Left lung (tissue), 10 donors: ENCODE data around the gene TRMT44. TPM values are rescaled to one million over a fixed set of nuclear protein-coding genes. Genes with fewer than 3 reads are reported as not detected.

Source experiments
- ATAC-seq: fragments of 200-7000 bp; cut with Tn5 transposase; one replicate; pipeline ENCODE4 v1.9.1; 2020; ENCODE audit warnings: moderate library complexity
- DNase-seq, 4 donors: peaks; one replicate each; pipeline ENCODE4 v3.0.0-alpha.2; 2013 to 2020
- H3K27ac ChIP-seq, 2 donors: fragments of 200-600 bp; sonication (generic) in 1 of 2; one replicate each; pipeline versions ENCODE4 v1.5.0 to v1.8.0; 2020 to 2021
- H3K27me3 ChIP-seq, 2 donors: fragments of 200-600 bp; sonication (generic) in 1 of 2; one replicate each; pipeline versions ENCODE4 v1.5.0 to v1.8.0; 2020 to 2021
- H3K36me3 ChIP-seq, 2 donors: fragments of 200-600 bp; sonication (generic) in 1 of 2; one replicate each; pipeline versions ENCODE4 v1.5.0 to v1.8.0; 2020 to 2021
- H3K4me1 ChIP-seq, 2 donors: fragments of 200-600 bp; one replicate each; pipeline ENCODE4 v1.8.0; 2021
- H3K4me3 ChIP-seq, 2 donors: fragments of 200-600 bp; sonication (generic) in 1 of 2; one replicate each; pipeline versions ENCODE4 v1.5.0 to v1.8.0; 2020 to 2021; ENCODE audit warnings: mild to moderate bottlenecking in 1 of 2
- H3K9me3 ChIP-seq, 2 donors: fragments of 200-600 bp; sonication (generic) in 1 of 2; one replicate each; pipeline versions ENCODE4 v1.5.0 to v1.8.0; 2020 to 2021
- intact Hi-C, 2 donors: fragments of 100-400 bp; cut with DNase I; formaldehyde crosslinking; loops; one replicate each; pipeline versions ENCODE4 v1.11.2 to v1.14.2; 2022
- polyA plus RNA-seq, 6 donors: library from polyadenylated mRNA; unstranded; fragments of 120-200 nt; gene quantifications; one replicate each; pipeline ENCODE4 v1.2.1, GENCODE V29; 2013; ENCODE audit not compliant: insufficient read length in 6 of 6
- total RNA-seq, 2 donors: library from RNA; stranded (reverse); fragmentation: NEBNext Ultra II Directional; extraction: Animal tissue kit (Norgen Biotek cat#: 25700); gene quantifications; one replicate each; pipeline ENCODE4 v1.2.1, GENCODE V29; 2021
- TF ChIP-seq, protein P1 (sequence below), 2 donors: fragments of 200-600 bp; sonication (generic) in 1 of 2; IDR thresholded peaks; one replicate each; pipeline versions ENCODE4 v1.5.0 to v1.8.0; 2021; ENCODE audit warnings: antibody characterized with exemption in 2 of 2
- donor health status: DM: no; HTN: yes; CAD: no.
- donor health status: DM: no; HTN: no; CAD: no.

TRMT44 gene
- total and polyA plus RNA-seq, 8 donors: 15.0 to 20.6 (median 19.1) TPM

DNA sequence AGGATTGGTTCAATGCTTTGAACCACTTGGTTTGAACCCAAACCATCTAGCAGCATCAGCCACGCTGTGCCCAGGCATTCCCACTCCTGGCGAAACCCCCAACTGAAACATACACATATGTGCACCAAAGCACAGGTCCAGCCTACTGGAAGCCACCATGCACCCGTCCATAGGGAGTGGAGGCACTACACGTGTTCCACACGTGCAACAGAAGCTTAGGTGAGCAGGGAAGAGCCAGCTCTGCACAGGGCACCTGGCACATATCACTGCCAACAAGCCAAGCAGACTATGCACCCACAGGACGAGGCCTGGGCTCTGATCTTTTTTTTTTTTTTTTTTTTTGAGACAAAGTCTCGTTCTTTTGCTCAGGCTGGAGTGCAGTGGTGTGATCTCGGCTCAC, 73.4 kb downstream of the TRMT44 start:
- Histone ChIP-seq H3K9me3 (no peaks in the 10 kb centered on the region), H3K4me1 (no peaks in the 10 kb centered on the region), H3K36me3 (no peaks in the 10 kb centered on the region), H3K4me3 (no peak overlapping the region), H3K27ac (no peak overlapping the region), H3K27me3 (no peaks in the 10 kb centered on the region)
- DNase-seq (peak in 1 of 4 donors; percentile 28), ATAC-seq (no peak)
- intact Hi-C loops: no loop called here
- TF ChIP-seq, protein P1, sequence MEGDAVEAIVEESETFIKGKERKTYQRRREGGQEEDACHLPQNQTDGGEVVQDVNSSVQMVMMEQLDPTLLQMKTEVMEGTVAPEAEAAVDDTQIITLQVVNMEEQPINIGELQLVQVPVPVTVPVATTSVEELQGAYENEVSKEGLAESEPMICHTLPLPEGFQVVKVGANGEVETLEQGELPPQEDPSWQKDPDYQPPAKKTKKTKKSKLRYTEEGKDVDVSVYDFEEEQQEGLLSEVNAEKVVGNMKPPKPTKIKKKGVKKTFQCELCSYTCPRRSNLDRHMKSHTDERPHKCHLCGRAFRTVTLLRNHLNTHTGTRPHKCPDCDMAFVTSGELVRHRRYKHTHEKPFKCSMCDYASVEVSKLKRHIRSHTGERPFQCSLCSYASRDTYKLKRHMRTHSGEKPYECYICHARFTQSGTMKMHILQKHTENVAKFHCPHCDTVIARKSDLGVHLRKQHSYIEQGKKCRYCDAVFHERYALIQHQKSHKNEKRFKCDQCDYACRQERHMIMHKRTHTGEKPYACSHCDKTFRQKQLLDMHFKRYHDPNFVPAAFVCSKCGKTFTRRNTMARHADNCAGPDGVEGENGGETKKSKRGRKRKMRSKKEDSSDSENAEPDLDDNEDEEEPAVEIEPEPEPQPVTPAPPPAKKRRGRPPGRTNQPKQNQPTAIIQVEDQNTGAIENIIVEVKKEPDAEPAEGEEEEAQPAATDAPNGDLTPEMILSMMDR (IDR thresholded peaks at IDR 0.05): no peak

DNA sequence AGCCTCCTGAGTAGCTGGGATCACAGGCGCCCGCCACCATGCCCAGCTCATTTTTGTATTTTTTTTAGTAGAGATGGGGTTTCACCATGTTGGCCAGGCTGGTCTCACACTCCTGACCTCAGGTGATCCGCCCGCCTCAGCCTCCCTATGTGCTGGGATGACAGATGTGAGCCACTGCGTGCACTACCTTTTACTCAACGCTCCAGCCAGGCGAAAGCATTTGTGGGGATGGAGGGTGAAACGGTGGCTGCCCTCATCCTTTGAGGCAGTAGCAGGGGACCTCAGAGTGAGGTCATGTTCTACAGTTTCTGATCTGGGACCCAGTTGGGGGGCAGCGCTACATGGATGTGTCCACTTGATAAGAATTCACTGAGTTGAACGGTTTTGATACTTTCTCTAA, 73.8 kb downstream of the TRMT44 start:
- no peaks in the 10 kb centered on the region for H3K9me3 ChIP-seq
- H3K4me3 ChIP-seq: no peak overlapping the region
- ATAC-seq: no peak
- no peak overlapping the region for H3K27ac ChIP-seq
- no peaks in the 10 kb centered on the region for H3K4me1 ChIP-seq
- H3K36me3 ChIP-seq: no peaks in the 10 kb centered on the region
- H3K27me3 ChIP-seq: no peaks in the 10 kb centered on the region
- intact Hi-C loops: no loop called here
- TF ChIP-seq, protein P1 (IDR thresholded peaks at IDR 0.05): no peak
- peak in 1 of 4 donors; percentile 28 for DNase-seq

DNA sequence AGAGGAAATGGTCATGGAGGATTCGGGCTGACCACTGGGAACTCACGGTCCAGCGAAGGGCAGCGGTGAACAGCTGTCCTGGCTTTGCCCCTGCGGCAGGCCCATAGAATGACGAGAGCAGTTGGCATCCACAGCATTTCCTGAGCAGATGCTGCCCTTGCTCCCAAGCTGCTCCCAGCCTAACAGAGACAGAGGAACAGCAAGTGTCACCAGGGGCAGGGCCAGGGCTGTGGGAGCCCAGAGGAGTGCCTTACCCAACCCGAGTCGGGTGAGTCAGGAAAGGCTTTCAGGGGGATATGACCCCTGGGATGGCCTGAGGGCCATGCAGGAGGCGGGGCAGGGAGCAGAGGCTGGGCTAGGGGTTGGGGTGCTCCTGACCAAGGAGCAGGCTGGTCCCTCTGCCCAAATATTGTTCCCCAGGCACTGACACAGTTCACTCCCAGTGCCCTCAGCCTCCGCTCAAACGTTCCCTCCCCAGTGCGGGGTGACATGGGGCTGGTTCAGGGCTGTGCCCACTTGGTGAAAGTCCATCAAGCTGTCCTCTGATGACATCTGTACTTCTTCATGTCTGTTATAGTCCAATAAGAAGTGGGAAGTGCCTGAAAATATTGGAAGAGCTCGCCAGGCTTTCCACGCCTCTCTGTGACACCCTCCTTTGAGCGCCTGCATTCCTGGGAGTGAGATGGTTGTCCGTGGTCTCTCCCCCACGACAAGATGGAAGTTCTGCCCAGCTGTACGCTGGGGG, 74.9 kb downstream of the TRMT44 start:
- TF ChIP-seq, protein P1 (IDR thresholded peaks at IDR 0.05): no peak
- no peaks in the 10 kb centered on the region for H3K27me3 ChIP-seq
- peak in 1 of 4 donors; percentile 61 for DNase-seq
- H3K4me3 ChIP-seq: no peak overlapping the region
- no peak overlapping the region for H3K27ac ChIP-seq
- no peaks in the 10 kb centered on the region for H3K36me3 ChIP-seq
- no peak for ATAC-seq
- intact Hi-C loops: no loop called here
- H3K9me3 ChIP-seq: peaks cover 0 to 6% of the 10 kb centered on the region in 2 donors
- no peaks in the 10 kb centered on the region for H3K4me1 ChIP-seq

DNA sequence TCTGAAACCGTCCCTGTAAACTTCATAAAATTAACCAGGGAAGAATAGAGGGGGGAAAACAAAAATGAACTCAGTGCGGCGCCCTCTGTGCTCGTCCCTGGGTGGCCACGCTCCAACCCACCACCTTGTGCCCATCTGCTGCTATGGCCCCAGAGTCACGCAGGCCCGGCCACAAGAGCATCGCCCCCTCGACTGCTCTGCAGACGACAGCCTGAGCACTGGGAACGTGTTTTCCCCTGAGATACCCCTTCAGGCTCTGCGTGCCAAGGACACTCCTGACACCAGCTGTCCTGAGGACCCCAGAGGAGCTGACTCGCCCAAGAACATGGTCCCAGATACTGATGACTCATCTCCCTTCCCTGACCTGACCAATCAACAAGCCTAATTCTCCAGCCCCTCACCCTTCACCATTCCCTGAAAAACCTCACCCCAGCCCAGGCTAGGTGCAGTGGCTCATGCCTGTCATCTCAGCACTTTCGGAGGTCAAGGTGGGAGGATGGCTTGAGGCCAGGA, 75.5 kb downstream of the TRMT44 start:
- Histone ChIP-seq H3K4me1 (no peaks in the 10 kb centered on the region), H3K9me3 (peaks cover 0 to 12% of the 10 kb centered on the region in 2 donors), H3K27me3 (no peaks in the 10 kb centered on the region), H3K27ac (no peak overlapping the region), H3K4me3 (no peak overlapping the region), H3K36me3 (no peaks in the 10 kb centered on the region)
- DNase-seq: peak in 1 of 4 donors; percentile 55
- no peak for ATAC-seq
- TF ChIP-seq, protein P1 (IDR thresholded peaks at IDR 0.05): no peak
- intact Hi-C loops: no loop called here

DNA sequence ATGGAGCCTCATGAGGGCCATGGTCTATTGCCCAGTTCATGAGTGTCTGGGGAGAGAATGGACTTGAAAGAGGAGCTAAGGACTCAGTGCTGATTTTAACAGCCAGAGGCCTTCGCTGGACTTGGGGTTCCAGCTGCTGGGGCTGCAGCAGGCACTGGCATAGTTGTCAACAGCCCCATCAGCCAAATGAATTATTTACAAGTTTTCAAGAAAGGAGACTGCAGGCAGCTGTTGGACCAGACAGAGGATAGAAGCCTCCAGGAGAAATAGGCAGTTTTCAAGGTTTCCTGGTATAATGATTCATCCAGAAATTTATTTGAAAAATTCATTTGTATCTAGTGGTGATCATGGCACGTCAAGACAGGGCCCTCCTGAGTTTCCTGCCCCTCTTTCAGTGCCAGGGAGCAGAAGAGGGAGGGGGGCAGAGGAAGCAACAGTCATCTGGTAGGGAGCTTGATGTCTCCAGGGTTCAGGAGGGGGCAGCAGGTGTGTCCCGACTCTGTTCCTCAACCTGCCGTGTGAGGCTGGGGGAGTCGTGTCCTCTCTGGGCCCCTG, 76.5 kb downstream of the TRMT44 start:
- no peak overlapping the region for H3K4me3 ChIP-seq
- intact Hi-C loops: no loop called here
- H3K4me1 ChIP-seq: no peaks in the 10 kb centered on the region
- H3K27ac ChIP-seq: no peak overlapping the region
- peaks cover 0 to 16% of the 10 kb centered on the region in 2 donors for H3K9me3 ChIP-seq
- TF ChIP-seq, protein P1 (IDR thresholded peaks at IDR 0.05): no peak
- no peak for ATAC-seq
- no peak for DNase-seq
- no peaks in the 10 kb centered on the region for H3K27me3 ChIP-seq
- no peaks in the 10 kb centered on the region for H3K36me3 ChIP-seq
